Adrenal gland (tissue), 5 donors: ENCODE measurements around the gene GALNT16.

Experiments used
- CTCF ChIP-seq, 6 experiments: fragments of 450-650 bp in 4 of 6; fragments of 200-600 bp in 2 of 6; sonication (generic) in 1 of 6; IDR thresholded peaks; 1 replicate in 5 of 6; 2 replicates in 1 of 6; pipeline versions ENCODE4 v1.5.1 to v1.8.0; 2016 to 2021; ENCODE audit warnings: antibody characterized with exemption in 6 of 6, mild to moderate bottlenecking in 2 of 6, moderate library complexity in 1 of 6
- POLR2A ChIP-seq, 2 donors: fragments of 450-650 bp; IDR thresholded peaks; one replicate each; pipeline ENCODE4 v1.6.1; 2017; ENCODE audit warnings: antibody characterized with exemption in 2 of 2, mild to moderate bottlenecking in 2 of 2, moderate library complexity in 1 of 2
- donor health status: DM: no; HTN: no; CAD: no.

GRCh38 chr14:69268763-69269162, 8.8 kb downstream of the GALNT16 start:
- no peak for TF ChIP-seq POLR2A (IDR thresholded peaks at IDR 0.05)
- TF ChIP-seq CTCF (IDR thresholded peaks at IDR 0.05) = no peak
